NCI-H1105 treated with DMSO at 0.1 percent for 48 hours (cell line): ENCODE data around the gene PAPPA2.

Experiments used
- DNase-seq: peaks from one replicate; lab custom pipeline; 2025; lab: John Stamatoyannopoulos, UW

PAPPA2 gene

DNA sequence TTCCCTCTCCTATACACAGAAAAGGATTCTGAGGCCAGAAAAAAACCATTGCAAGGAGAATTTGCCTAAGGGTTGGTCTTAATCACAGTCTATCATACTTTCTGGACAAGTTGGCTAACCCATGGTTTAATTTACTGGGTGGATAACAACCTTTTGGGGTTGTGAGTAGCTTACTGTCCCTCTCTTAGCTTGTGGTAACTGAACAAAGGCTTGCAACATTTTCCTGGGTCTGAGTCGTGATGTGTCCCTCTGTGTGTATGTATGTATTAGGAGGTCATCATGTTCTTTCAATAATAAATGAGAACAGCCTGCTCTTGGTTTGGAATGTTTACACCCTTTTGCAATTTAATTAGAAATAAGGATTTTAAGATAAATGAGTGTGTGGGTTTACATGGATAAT lies 36.7 kb downstream of the PAPPA2 start:
- DNase-seq, result no peak

DNA sequence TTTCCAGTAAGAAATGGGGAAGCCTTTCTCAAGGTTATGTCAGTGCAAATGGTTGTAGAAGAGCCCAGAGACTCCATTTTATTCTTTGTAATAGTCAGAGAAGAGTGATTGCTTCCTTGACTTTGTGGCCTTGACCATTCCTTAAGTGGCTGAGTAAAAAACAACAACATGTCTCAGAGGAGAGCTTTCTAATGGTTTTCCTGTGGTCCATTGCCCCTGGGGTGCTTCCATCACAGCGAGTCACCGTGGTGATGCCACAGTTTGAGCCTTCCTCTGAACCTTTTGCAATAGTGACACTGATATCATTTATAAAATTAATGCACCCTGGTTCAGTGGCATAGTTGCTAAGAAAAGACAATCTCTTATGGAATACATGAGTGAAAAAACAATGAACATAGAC lies 38.6 kb downstream of the PAPPA2 start:
- no peak for DNase-seq

DNA sequence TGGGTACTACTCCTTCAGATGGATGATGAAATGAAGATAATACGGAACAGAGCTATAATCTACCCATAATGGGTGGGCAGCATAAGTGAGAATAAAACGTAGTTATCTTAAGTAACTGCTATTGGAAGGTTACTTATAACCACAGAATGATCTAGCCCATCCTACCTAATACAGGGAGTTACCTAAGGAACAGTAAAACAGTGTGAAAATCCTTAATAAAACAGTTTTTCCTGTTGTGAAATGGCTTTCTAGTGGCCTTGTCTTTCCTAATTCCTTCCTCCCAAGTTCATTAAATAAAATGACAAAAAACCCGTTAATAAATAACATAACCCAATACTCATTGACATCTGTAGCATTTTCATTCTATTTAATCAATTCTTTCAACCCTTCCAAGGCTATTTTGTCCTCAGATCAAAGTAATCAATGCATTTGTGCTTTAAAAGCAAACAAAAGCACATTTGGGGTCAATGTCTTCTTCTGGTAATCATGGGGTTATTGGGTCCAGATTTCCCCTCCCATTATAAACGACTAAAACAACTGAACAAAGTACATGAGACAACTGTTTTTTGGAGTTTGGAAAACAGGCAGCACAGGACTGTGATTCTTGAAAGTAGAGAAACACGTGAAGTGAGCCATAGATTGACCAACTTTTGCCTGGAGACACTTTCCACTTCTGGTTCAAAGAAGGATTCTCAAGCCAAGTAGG lies 42.0 kb downstream of the PAPPA2 start:
- no peak for DNase-seq

DNA sequence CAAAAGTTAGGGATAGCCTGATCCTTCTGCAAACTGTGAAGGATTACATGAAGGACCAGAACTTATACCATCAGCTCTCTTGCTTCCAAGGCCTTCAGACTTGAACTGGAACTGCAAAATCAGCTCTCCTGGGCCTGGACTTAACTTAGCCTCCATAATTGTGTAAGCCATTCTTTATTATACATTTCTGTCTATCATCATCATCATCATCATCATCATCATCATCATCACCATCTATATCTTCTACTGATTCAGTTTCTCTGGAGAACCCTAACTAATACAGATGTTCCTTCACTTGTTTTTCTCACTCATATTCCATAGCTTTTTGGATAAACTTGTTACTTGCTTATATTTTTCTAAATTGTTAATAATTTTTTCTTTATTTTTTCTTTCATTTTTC lies 50.0 kb downstream of the PAPPA2 start:
- DNase-seq, result no peak

DNA sequence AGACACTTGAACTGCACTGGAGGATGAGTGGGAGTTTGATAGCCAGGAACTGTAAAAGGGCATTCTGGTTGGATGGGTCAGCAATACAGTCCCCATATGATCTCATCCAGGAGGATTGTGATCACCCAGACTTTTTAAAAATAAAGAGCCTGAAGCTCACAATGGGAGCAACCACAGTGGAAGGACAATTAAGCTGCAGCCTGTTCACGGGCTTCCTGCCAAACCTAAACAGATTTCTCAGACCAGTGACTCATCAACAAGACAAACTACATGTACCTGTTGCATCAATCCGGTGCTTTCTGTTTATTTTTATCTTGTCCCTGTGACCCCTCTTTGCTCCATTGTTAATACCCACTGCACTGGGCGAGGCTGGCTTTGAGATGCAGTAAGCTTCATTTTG lies 52.3 kb downstream of the PAPPA2 start:
- DNase-seq, result peak; percentile 34

DNA sequence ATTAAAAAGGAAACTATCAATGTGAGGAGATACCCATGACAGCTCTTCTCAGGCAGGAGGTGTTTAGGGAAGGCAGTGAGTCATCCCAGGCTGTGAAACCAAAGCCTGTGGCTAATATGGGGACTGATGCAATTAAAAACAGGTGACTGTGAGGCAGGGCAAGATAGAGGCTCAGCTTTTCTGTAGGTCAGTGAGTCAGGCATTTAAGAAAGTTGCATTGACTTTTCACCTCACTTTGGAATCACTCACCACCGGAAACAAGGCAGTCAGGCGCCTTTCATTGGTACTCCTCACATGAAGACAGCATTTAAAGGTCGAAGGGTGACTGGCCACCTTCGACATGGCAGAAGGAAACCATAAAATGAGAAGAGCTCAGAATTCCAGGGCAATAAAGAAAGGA lies 54.5 kb downstream of the PAPPA2 start:
- DNase-seq, result no peak

DNA sequence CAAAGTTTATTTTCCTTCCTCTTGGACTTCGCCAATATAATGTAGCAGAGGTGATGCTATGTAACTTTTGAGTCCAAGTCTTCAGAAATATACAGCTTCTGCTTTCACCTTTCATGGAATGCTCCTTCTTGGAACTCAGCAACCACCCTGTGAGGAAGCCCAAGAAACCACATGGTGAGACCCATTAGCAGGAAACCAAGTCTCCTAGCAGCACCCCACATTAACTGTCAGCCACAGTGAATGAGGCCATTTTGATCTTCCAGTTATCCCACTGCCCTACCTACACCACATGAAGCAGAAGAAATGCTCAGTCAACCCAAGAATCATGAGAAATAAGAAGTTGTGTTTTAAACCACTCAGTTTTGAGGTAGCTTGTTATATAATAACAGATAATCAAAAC lies 58.2 kb downstream of the PAPPA2 start:
- no peak for DNase-seq

DNA sequence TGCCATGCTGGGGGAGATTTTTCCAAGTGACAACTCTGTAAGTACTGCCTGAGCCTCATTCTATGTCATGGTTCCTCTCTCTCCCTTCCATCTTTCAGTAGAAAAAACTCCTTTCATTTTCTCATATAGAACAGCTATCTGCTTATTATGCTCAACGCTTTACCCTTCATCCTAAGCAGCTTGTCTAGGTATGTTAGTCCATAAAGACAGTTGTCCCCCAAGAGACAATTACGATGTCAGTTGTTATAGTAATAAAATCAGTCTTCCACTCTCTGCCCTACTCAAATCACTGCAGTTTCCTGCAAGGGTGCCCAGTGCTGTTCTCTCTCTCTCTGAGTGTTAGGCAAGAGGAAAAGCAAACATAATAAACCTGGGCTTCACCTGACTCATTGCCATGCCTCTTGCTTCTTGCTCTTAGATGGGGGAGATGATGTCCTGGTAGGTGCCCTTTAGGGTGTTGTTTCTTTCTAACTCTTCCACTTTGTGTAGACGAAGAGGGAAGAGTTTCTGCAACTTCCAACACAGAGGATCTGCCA lies 59.4 kb downstream of the PAPPA2 start:
- no peak for DNase-seq

DNA sequence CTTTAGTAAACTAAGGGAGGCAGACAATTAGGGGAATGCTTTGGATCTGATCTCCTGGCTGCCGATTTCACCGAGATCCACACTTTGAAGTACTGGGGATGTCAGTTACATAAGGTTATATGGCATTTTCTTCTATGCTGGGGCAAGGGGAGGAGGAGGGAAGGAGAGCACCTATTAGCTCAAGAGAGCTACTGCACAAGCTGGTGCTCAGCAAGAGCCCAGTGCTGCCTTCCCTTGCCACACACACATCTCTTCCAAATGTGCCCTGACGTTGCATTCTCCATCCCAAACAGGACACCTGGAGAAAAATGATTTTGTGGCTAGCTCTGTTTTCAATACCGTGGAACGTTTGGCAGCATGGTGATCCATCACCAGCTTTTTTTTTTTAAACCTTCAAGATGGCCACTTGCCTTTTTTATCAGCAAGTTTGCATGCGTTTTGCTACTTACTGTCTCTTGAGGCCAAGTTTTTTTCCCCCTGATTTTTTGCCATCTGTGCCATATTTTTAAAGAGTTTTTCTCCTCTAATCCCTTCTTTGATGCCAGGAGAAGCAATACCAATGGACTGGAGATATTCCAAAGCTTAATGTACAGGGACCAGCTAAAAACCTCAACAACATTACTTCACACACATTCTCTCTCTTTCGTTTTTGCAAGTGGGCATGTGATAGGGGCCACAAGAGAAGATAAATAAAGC lies 66.6 kb downstream of the PAPPA2 start:
- DNase-seq, result no peak

DNA sequence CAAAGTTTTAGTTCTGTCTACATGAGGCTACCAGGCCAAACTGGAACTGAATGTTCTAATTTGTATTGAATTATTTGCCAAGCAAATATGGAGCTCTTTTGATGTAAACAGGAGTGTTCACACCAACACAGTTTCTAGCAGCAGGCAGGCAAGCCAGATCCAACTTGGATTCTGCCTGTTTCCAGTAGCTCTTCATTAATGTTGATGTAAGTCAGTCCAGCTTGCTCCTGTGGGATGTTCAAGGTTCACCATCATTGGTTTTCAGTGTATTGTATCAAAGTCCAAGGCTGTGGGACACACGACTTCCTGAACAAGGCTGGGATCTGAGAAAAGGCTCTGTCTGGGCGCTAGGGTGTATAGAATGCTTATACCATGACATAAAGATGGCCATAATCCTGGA lies 68.1 kb downstream of the PAPPA2 start:
- no peak for DNase-seq

DNA sequence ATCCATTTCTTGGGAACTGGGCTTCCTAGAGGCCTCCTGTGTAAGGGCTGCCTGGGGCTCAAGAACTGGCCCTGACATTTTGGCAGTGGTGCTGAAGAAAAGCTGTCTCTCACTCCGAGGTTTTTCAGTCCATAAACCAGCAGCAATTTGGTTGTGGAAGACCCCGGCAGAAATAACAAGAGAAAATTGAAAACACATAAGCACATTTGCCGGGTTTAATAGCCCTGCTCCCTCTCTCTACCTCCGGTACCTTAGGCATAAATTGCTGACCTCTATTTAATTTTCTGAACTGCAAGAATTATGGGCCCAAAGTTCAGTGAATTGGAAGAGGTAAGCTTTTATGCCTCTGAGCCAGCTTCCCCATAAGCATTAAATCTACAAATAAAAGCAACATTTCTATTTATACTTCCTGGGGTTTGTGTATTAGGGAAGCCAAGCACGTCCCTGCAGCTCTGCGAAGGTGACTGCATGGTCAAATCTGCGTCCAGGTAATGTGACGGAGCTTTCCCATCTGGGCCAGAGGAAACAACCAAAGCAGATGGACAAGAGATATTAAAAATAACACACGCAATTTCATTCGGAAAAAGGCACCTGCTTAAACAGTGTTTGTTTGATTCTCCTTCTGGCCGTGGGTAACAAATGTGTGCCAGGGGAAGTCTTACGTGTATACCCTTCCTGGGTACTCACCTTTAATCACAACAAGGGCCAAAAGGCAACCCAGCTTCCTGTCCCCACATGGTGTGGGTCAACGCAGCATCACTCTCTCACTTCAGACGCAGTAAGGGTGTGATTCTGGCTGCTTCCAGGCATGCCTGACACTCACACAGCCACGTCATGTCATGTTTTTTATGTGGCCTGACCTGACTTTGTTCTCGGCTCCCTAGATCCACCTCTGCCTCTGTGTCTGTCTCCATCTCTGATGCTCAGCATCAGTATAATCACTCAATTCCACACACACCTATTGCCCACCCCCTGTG lies 69.2 kb downstream of the PAPPA2 start:
- DNase-seq, result no peak

DNA sequence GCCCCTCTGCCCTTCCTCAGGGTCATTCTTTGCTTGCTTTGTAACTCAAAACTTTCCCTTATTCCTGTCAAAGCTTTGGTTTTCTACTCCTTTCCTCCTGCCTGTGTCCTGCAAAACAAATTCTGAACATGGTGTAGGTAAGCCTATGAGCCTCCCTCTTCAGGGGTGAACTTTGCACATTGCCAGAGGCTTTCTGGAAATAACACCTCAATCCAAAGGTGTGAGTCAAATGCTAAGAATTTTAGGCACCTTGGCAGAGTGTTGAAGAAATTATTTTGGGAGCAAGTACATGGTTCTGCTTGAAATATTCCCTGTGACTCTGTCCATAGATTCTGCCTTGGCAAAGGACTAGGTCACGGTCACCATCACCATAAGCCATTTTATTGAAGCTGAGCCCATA lies 70.0 kb downstream of the PAPPA2 start:
- DNase-seq, result no peak

DNA sequence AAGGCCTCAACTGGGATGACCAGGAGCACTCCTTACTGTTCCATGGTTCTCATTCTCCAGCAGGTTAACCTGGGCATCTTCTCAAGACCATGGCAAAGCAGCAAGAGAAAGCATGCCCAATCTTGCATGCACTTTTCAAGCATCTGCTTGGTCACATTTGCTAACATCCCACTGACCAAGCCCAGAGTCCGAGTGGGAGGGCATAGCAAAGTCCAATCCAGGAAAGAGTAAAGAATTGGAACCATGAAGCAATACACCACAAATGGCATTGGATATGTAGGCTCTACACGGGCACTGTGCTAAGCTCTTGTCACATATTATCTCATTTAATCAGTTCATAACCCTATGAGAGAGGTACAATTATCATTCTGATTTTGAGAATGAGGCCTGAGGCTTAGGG lies 73.6 kb downstream of the PAPPA2 start:
- DNase-seq, result no peak

DNA sequence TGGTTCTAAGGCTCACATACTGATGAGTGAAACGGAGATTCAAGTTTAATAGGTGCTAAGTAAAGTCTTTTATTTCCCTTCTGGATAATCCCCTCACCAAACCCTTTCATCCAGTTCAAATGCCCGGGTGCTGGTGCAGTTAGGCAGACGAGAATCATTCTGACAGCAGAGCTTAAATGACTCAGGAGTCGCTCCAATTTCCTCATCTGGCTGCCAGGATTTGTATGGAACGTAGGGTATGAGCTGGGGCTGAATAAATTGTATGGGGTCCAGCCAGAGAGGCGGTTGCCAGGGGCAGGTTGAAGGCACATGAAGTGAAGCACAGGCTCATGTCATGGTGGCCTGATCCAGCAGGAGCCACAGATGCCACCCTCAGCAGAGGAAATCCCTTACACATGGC lies 76.0 kb downstream of the PAPPA2 start:
- DNase-seq, result no peak

DNA sequence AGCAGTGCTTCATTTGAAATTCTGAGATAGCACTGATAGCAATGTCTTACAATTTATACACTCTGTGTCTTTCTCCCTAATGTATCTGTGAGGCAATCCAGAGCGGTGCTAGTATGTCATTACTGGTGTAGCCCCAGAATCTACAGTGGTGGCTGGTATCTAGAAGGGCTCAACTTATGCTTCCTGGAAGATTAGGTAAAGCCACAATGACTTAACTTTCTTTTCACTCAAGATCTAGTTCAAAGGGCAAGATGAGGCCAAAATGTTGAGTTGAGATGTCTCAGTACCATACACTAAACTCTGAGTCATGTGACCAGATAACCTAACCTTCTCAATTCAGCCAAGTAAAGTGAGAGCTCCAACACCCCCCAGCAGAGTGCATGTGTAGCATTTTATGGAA lies 77.5 kb downstream of the PAPPA2 start:
- no peak for DNase-seq

DNA sequence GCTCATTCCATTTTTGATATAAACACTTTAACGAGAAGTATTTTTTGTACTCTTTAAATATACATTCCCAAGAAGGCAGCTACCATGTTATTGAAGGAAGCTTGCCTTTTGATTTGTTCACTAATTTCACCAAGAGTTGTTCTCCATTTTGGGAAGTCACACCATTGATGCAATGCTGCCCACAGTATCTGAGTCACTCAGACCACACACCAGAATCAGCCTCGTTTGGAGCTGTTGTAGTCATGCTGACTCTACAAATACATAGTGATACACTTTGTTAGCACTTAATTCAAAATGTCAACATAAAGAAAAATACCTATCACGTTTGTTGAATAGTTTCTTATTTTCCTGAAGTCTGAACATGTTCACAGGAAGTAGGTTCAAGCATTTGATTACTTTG lies 78.7 kb downstream of the PAPPA2 start:
- no peak for DNase-seq

DNA sequence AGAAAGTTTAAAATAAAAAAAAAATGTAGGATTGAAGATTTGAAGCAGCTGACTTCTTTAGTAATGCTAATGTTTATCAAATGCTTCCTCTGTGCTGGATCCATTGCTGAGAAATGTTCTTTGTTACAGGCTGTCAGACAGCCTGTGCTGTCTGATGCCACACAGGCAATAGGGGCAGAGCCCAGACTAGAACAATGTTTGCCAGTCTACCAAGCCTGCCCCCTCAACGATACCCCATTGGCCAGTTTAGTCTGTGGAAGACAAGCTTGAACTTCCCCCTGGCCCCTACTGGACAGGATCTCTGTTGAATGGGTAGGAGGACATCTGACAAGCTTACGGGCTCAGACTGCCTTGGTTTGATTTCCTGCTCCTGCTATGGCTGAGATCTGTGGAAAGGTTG lies 79.4 kb downstream of the PAPPA2 start:
- DNase-seq, result no peak

DNA sequence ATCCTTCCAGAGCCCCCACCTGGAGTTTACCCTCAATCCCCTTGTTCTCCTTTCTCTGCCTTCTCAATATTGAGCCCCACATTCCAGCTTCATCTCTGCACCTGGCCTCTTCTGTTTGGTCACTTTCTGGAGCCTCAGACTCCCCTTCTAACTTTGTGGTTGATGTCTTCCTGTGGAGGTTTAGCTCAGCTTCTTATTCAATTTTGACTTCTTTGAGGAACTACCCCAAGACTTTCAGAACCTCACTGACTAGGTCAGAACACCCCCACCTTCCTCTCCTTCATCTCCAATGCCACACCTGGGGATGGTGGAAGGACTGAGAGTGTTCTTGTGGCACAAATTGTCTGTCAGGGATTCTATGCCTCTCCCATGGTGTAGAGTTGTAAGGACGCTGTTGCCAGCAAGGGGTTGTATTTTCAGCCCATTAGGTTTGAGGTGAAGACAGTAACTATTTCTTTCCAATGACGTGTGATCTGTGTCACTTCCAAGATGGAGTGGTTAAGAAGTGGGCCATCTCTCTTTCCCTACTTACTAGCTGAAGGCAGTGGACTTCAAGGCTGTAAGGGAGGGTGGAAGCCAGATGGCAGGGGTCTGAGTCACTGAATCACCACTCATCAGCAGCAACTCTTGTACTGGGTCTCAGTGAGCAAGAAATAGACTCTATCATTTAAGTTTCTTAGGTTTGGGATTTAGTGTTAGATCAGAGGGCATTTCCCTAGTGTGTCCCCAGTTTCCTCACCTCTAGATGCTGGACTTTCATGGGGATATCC lies 80.6 kb downstream of the PAPPA2 start:
- DNase-seq, result no peak

DNA sequence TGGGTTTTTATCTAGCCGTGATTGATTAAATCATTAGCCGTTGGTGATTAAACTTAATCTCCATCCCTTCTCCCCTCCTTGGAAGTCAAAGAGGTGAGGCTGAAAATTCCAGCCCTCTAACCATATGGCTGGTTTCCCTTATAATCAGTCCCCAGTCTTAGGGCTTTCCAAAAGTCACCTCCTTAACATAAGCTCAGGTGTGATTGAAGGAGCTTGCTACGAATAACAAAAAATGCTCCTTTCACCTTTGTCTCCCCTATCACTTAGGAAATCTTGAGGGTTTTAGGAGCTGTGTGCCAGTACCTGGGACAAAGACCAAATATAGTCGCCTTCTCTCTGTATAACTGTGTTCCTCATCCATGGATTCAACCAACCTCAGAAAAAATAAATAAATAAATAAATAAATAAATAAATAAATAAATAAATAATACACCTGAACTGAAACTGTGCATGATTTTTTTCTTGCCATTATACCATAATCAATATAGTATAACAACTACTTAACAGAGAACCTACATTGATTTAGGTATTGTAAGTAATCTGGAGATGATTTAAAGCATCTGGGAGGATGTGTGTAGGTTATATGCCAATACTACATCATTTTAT lies 82.2 kb downstream of the PAPPA2 start:
- DNase-seq, result no peak

DNA sequence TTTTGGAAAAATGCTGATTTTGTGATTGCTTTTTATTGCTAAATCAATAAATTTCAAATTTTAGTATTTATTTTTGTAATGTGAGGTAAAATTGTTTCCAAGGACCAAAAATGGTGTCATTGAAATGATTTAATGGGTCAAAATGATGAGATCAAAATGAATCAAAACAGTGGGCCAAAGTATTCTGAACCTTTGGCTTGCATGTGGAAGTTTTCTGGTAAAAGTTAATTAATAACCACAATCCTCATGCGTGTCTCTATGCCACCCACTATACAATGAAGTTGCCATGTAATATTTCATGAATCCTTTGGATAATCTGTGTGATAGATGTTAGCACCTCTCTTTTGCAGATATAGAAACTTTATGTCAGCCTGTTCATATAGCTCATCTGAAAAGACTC lies 83.8 kb downstream of the PAPPA2 start:
- DNase-seq, result no peak

DNA sequence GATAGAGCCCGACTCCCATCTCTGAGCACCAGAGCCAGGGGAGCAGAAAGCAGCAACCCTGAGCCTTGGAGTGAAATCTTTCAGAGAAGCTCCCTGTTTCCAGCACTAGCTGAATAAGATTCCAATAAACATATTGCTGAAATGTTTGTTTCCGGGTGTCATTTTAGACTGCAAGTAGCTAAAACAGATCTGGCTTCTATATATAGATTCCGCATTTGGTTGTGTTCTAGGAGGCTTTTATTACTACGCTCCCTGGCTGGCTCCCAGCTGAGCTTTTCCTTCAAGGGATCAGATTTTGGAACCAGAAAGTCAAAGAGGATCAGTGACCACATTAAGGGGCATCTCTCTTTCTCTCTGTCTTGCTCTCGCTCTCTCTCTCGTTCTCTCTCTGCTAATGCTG lies 88.2 kb downstream of the PAPPA2 start:
- DNase-seq, result no peak
